Endothelial cell of umbilical vein (primary cell): ENCODE results near the gene RBM15B.

ENCODE experiments used
- CTCF ChIP-seq, 2 donors: IDR thresholded peaks; 1 replicate in 1 of 2; 2 replicates in 1 of 2; pipeline ENCODE4 v1.5.1; 2011; ENCODE audit warnings: low read length in 2 of 2, mild to moderate bottlenecking in 2 of 2, moderate library complexity in 2 of 2, control low read depth in 1 of 2, inconsistent platforms in 1 of 2, low read depth in 1 of 2; ENCODE audit not compliant: insufficient read depth in 1 of 2; ENCODE audit errors: extremely low read depth in 1 of 2
- EZH2 ChIP-seq: IDR thresholded peaks from 2 replicates; pipeline ENCODE4 v1.6.1; 2012; ENCODE audit warnings: borderline replicate concordance, low read depth, mild to moderate bottlenecking, moderate library complexity, low read length, inconsistent platforms; ENCODE audit not compliant: severe bottlenecking
- POLR2A ChIP-seq: IDR thresholded peaks from 2 replicates; pipeline ENCODE4 v1.6.1; 2012; ENCODE audit warnings: low read depth, mild to moderate bottlenecking, control low read depth, low read length

GRCh38 chr3:51373658-51374421 lies 17.2 kb upstream of the RBM15B start:
- no peak for TF ChIP-seq POLR2A
- no peak for TF ChIP-seq CTCF (IDR thresholded peaks at IDR 0.05; ENCODE audit: extremely low read depth in 1 of 2, insufficient read depth in 1 of 2, low read depth in 1 of 2, low read length in 2 of 2)
- TF ChIP-seq EZH2, result no peak
